Karpas-422 (cell line): ENCODE measurements around the gene TARM1. TPM values are rescaled to one million over a fixed set of nuclear protein-coding genes. Genes with fewer than 3 reads are reported as not detected.

Experiments
- DNase-seq: peaks from one replicate; pipeline ENCODE4 v3.0.0-alpha.2; 2015
- H2AFZ ChIP-seq: fragments of 200-600 bp; sonication (generic); 2 replicates; pipeline ENCODE4 v1.6.1; 2014; ENCODE audit warnings: antibody characterized with exemption, low read length, mixed read lengths
- H3K27ac ChIP-seq: fragments of 200-600 bp; sonication (generic); 2 replicates; pipeline ENCODE4 v1.5.1; 2014; ENCODE audit warnings: mild to moderate bottlenecking, low read length, moderate library complexity
- H3K27me3 ChIP-seq: fragments of 200-600 bp; sonication (generic); 2 replicates; pipeline ENCODE4 v1.6.1; 2014; ENCODE audit warnings: low read length, mixed read lengths
- H3K36me3 ChIP-seq: fragments of 200-600 bp; sonication (generic); 2 replicates; pipeline ENCODE4 v1.6.1; 2014; ENCODE audit warnings: low read length, mixed read lengths; ENCODE audit not compliant: insufficient read depth
- H3K4me1 ChIP-seq: fragments of 200-600 bp; sonication (generic); 2 replicates; pipeline ENCODE4 v1.6.1; 2014; ENCODE audit warnings: mild to moderate bottlenecking, low read length, mixed read lengths
- H3K4me2 ChIP-seq: fragments of 200-600 bp; sonication (generic); 2 replicates; pipeline ENCODE4 v1.6.1; 2014; ENCODE audit warnings: low read length, low read depth, mild to moderate bottlenecking; ENCODE audit not compliant: poor library complexity, severe bottlenecking
- H3K4me3 ChIP-seq: fragments of 200-600 bp; sonication (generic); 2 replicates; pipeline ENCODE4 v1.5.1; 2014; ENCODE audit warnings: mild to moderate bottlenecking, antibody characterized with exemption, low read length, mixed read lengths
- H3K79me2 ChIP-seq: fragments of 200-600 bp; sonication (generic); 2 replicates; pipeline ENCODE4 v1.6.1; 2014; ENCODE audit warnings: mild to moderate bottlenecking, low read length, mixed read lengths
- H3K9ac ChIP-seq: fragments of 200-600 bp; sonication (generic); 2 replicates; pipeline ENCODE4 v1.6.0; 2014; ENCODE audit warnings: low read length
- H3K9me2 ChIP-seq: fragments of 200-600 bp; sonication (generic), shearing (Covaris generic); replicated peaks from 2 replicates; pipeline ENCODE4 v1.6.0; 2014; ENCODE audit warnings: mild to moderate bottlenecking, low read length, moderate library complexity; ENCODE audit not compliant: insufficient read depth
- H3K9me3 ChIP-seq: fragments of 300-700, 200-600 bp; sonication (generic); 2 replicates; pipeline ENCODE4 v1.6.1; 2014; ENCODE audit warnings: low read length, mixed read lengths
- H4K20me1 ChIP-seq: fragments of 200-600 bp; sonication (generic); 2 replicates; pipeline ENCODE4 v1.6.1; 2014; ENCODE audit warnings: mild to moderate bottlenecking, antibody characterized with exemption, low read length, low read depth; ENCODE audit not compliant: insufficient read depth
- small RNA-seq: library from RNA; depleted of rRNA; stranded (forward); fragments of <200 nt; gene quantifications from one replicate; pipeline ENCODE3, GENCODE V24; 2014
- total RNA-seq: library from RNA; depleted of rRNA; stranded (reverse); fragments of >200 nt; shearing (Covaris generic); gene quantifications from 2 replicates; pipeline ENCODE4 v1.2.3, GENCODE V29; 2014; ENCODE audit warnings: low replicate concordance; rRNA removed

Gene TARM1
- total RNA-seq, 1 experiment from 2014 or later: not detected

DNA sequence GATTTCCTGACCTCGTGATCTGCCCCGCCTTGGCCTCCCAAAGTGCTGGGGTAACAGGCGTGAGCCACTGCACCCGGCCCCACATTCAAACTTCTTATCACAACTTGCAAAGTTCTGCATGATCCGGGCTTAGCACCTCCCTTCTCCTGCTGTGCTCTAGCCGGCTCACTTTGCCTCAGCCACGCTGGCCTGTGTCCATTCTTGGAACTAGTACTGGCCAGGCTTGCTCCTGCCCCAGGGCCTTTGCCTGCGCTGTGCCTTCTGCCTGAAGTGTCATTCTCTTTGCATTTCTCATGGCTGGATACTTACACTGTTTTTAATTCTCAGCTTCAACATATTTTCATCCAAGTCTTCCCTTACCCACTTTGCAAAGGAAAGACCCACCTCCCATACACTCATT, 59.8 kb downstream of the TARM1 start:
- Histone ChIP-seq H3K27me3 (no peaks in the 10 kb centered on the region), H3K4me1 (no peaks in the 10 kb centered on the region), H3K4me3 (no peak overlapping the region), H3K9ac (no peak overlapping the region), H4K20me1 (no peaks in the 10 kb centered on the region), H2AFZ (no peak overlapping the region), H3K79me2 (no peaks in the 10 kb centered on the region), H3K9me3 (no peaks in the 10 kb centered on the region), H3K9me2 (no peaks in the 10 kb centered on the region), H3K4me2 (no peak overlapping the region), H3K36me3 (no peaks in the 10 kb centered on the region), H3K27ac (no peak overlapping the region)
- no peak for DNase-seq

Small RNAs within 50 kb of the gene (small RNA-seq; reads per million reads assigned to genes)
- not detected for gene AC012314.20

Other genes with a start within 250 kb of the TARM1 start
- not detected in 2 replicates for gene MYADM, start 213.5 kb downstream of the TARM1 start, total RNA-seq
- not detected in 2 replicates for gene PRKCG, start 199.2 kb downstream of the TARM1 start, total RNA-seq
- not detected in 2 replicates for gene CACNG7, start 172.1 kb downstream of the TARM1 start, total RNA-seq
- not detected in 2 replicates for gene CACNG8, start 118.4 kb downstream of the TARM1 start, total RNA-seq
- not detected in 2 replicates for gene CACNG6, start 89.7 kb downstream of the TARM1 start, total RNA-seq
- not detected in 2 replicates for gene VSTM1, start 17.5 kb downstream of the TARM1 start, total RNA-seq
- gene OSCAR, start 19.4 kb upstream of the TARM1 start, total RNA-seq: 0.22 TPM in 1 of 2 replicates, not detected in the other
- gene NDUFA3, start 21.5 kb upstream of the TARM1 start, total RNA-seq: 79.5 and 105 TPM in 2 replicates
- gene TFPT, start 34.3 kb upstream of the TARM1 start, total RNA-seq: 21.5 and 39.9 TPM in 2 replicates
- 25.2 and 61.3 TPM in 2 replicates for gene PRPF31, start 34.4 kb upstream of the TARM1 start, total RNA-seq
- gene CNOT3, start 56.4 kb upstream of the TARM1 start, total RNA-seq: 31.2 and 45.0 TPM in 2 replicates
- 1.6 and 14.0 TPM in 2 replicates for gene LENG1, start 78.4 kb upstream of the TARM1 start, total RNA-seq
- 6.2 TPM in 1 of 2 replicates, not detected in the other for gene TMC4, start 91.8 kb upstream of the TARM1 start, total RNA-seq
- gene MBOAT7, start 108.2 kb upstream of the TARM1 start, total RNA-seq: 85.6 and 90.0 TPM in 2 replicates
- gene TSEN34, start 109.9 kb upstream of the TARM1 start, total RNA-seq: 28.1 and 39.8 TPM in 2 replicates
- gene RPS9, start 119.5 kb upstream of the TARM1 start, total RNA-seq: 3,304 and 6,295 TPM in 2 replicates
- 0.11 TPM in 1 of 2 replicates, not detected in the other for gene LILRB3, start 141.6 kb upstream of the TARM1 start, total RNA-seq
- gene LILRA6, start 161.4 kb upstream of the TARM1 start, total RNA-seq: not detected in 2 replicates
- gene LILRB5, start 175.9 kb upstream of the TARM1 start, total RNA-seq: not detected in 2 replicates
- gene LILRB2, start 199.7 kb upstream of the TARM1 start, total RNA-seq: 0.22 and 0.61 TPM in 2 replicates
- not detected in 2 replicates for gene LILRA5, start 231.8 kb upstream of the TARM1 start, total RNA-seq